ENCODE data around the gene PRDM2. TPM values are rescaled to one million over a fixed set of nuclear protein-coding genes. Genes with fewer than 3 reads are reported as not detected.
"Not testable (repeated sequence)": the region's sequence is repeated elsewhere in the genome, so short reads cannot be mapped to it uniquely, and the experiment has no call there.

PRDM2 gene
- total RNA-seq, 1 donor from 2014 or later = 50.6 TPM

GRCh38 chr1:13682444-13682843, 17.5 kb upstream of the PRDM2 start:
- H3K27me3 ChIP-seq (ENCODE audit: low read depth) = no peaks in the 10 kb centered on the region
- DNase-seq (no peak), ATAC-seq (no peak)
- no peak for TF ChIP-seq CTCF (IDR thresholded peaks at IDR 0.05)
- no peak overlapping the region for H3K27ac ChIP-seq
- no peaks in the 10 kb centered on the region for H3K9me3 ChIP-seq
- no peaks in the 10 kb centered on the region for H3K36me3 ChIP-seq
- intact Hi-C loops (cut with DNase I) = no loop called here
- no peaks in the 10 kb centered on the region for H3K4me1 ChIP-seq
- no peak overlapping the region for H3K4me3 ChIP-seq

- DNase-seq = no peak
These were observed 16.8 kb upstream of the PRDM2 start for GRCh38 chr1:13683206-13683605.

GRCh38 chr1:13687151-13687715, 12.8 kb upstream of the PRDM2 start:
- Histone ChIP-seq H3K36me3 (no peaks in the 10 kb centered on the region), H3K4me3 (no peak overlapping the region), H3K9me3 (no peaks in the 10 kb centered on the region), H3K27me3 (ENCODE audit: low read depth) (no peaks in the 10 kb centered on the region), H3K27ac (no peak overlapping the region), H3K4me1 (no peaks in the 10 kb centered on the region)
- intact Hi-C loops (cut with DNase I) = no loop called here
- TF ChIP-seq CTCF (IDR thresholded peaks at IDR 0.05) = no peak
- ATAC-seq (no peak), DNase-seq (no peak)

More at GRCh38 chr1:13683206-13683605, 16.8 kb upstream of the PRDM2 start:
- Histone ChIP-seq H3K27me3 (ENCODE audit: low read depth) (no peaks in the 10 kb centered on the region), H3K27ac (no peak overlapping the region), H3K9me3 (no peaks in the 10 kb centered on the region), H3K4me3 (no peak overlapping the region), H3K4me1 (no peaks in the 10 kb centered on the region), H3K36me3 (no peaks in the 10 kb centered on the region)
- intact Hi-C loops (cut with DNase I) = no loop called here
- TF ChIP-seq CTCF (IDR thresholded peaks at IDR 0.05) = no peak
- no peak for ATAC-seq

GRCh38 chr1:13693094-13693493, 6.9 kb upstream of the PRDM2 start:
- H3K27me3 ChIP-seq (ENCODE audit: low read depth); H3K27ac ChIP-seq; H3K36me3 ChIP-seq; DNase-seq; intact Hi-C loops (cut with DNase I); H3K9me3 ChIP-seq; H3K4me1 ChIP-seq; H3K4me3 ChIP-seq; ATAC-seq: not testable (repeated sequence)

GRCh38 chr1:13694886-13695684, 4.9 kb upstream of the PRDM2 start:
- no peak for ATAC-seq
- DNase-seq = no peak
- Histone ChIP-seq H3K9me3 (no peaks in the 10 kb centered on the region), H3K27me3 (ENCODE audit: low read depth) (no peaks in the 10 kb centered on the region), H3K4me3 (no peak overlapping the region), H3K4me1 (no peaks in the 10 kb centered on the region), H3K27ac (no peak overlapping the region), H3K36me3 (no peaks in the 10 kb centered on the region)
- intact Hi-C loops (cut with DNase I) = no loop called here
- TF ChIP-seq CTCF (IDR thresholded peaks at IDR 0.05) = no peak

- ATAC-seq (no peak), DNase-seq (no peak)
- no peaks in the 10 kb centered on the region for H3K9me3 ChIP-seq
- no peak for TF ChIP-seq CTCF (IDR thresholded peaks at IDR 0.05)
- H3K4me1 ChIP-seq = peaks cover 5% of the 10 kb centered on the region
- H3K27me3 ChIP-seq (ENCODE audit: low read depth) = no peaks in the 10 kb centered on the region
- intact Hi-C loops (cut with DNase I) = no loop called here
- no peaks in the 10 kb centered on the region for H3K36me3 ChIP-seq
- H3K4me3 ChIP-seq = no peak overlapping the region
- H3K27ac ChIP-seq = no peak overlapping the region
These were observed 2.2 kb upstream of the PRDM2 start for GRCh38 chr1:13697738-13698137.
